HT-29 (cell line): Measurements from ENCODE around the gene SF3A1. TPM values are rescaled to one million over a fixed set of nuclear protein-coding genes. Genes with fewer than 3 reads are reported as not detected.

ENCODE experiments used
- DNase-seq: peaks from one replicate; pipeline ENCODE4 v3.0.0-alpha.2; 2015; ENCODE audit warnings: low spot score
- total RNA-seq: library from RNA; depleted of rRNA; stranded (reverse); fragments of >200 nt; shearing (Covaris generic); gene quantifications from 2 replicates; pipeline ENCODE4 v1.2.3, GENCODE V29; 2014

Gene SF3A1
- total RNA-seq, 1 experiment from 2014 or later = 42.3 TPM

GRCh38 chr22:30324014-30324730 lies 32.5 kb downstream of the SF3A1 start:
- DNase-seq = no peak

GRCh38 chr22:30323246-30323645 lies 33.4 kb downstream of the SF3A1 start:
- no peak for DNase-seq

GRCh38 chr22:30321461-30321860 lies 35.2 kb downstream of the SF3A1 start:
- DNase-seq = no peak

- no peak for DNase-seq
Observed at GRCh38 chr22:30320021-30320556, 36.6 kb downstream of the SF3A1 start.

GRCh38 chr22:30318799-30319419 lies 37.8 kb downstream of the SF3A1 start:
- no peak for DNase-seq

GRCh38 chr22:30317778-30318177 lies 38.9 kb downstream of the SF3A1 start:
- DNase-seq = no peak

GRCh38 chr22:30315962-30316576 lies 40.6 kb downstream of the SF3A1 start:
- DNase-seq = no peak

GRCh38 chr22:30314915-30315314 lies 41.8 kb downstream of the SF3A1 start:
- no peak for DNase-seq

- no peak for DNase-seq
Observed at GRCh38 chr22:30313527-30314363, 42.9 kb downstream of the SF3A1 start.

GRCh38 chr22:30312053-30312452 lies 44.6 kb downstream of the SF3A1 start:
- DNase-seq = no peak

- peak; percentile 63 for DNase-seq
Observed at GRCh38 chr22:30310881-30311771, 45.6 kb downstream of the SF3A1 start.

GRCh38 chr22:30309951-30310741 lies 46.5 kb downstream of the SF3A1 start:
- DNase-seq = peak; percentile 40

GRCh38 chr22:30308518-30309230 lies 48.0 kb downstream of the SF3A1 start:
- DNase-seq = no peak

GRCh38 chr22:30308093-30308492 lies 48.6 kb downstream of the SF3A1 start:
- no peak for DNase-seq

- DNase-seq = no peak
Observed at GRCh38 chr22:30307041-30307574, 49.6 kb downstream of the SF3A1 start.

- no peak for DNase-seq
Observed at GRCh38 chr22:30306627-30307011, 50.1 kb downstream of the SF3A1 start.

- no peak for DNase-seq
Observed at GRCh38 chr22:30305906-30306626, 50.6 kb downstream of the SF3A1 start.

GRCh38 chr22:30305519-30305905 lies 51.2 kb downstream of the SF3A1 start:
- DNase-seq = peak; percentile 26
